ENCODE data around the gene CPHXL. TPM values are rescaled to one million over a fixed set of nuclear protein-coding genes. Genes with fewer than 3 reads are reported as not detected.

The CPHXL gene
- not detected in 2 replicates for total RNA-seq

DNA sequence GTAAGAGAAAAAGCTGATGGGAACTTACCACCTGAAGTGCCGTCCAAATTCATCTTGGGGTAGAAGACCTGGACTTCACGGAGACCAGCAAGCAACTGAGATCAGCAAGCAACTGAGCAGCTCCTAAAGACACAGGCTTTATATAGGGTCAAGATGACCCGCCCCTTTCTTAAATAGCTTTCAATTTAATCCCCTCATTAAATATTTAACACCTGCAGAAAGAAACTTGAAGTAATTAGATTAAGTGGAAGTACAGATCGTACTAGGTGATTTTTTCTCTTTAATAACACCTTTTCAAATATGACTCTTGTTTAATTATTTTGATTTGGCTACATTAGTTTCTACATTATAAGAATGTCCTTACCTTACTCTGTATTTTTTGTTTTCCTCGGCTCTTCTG is at the start of gene CPHXL:
Gene CPHXL (minus strand): TSS at position 101 of the 400 bp plus-strand sequence. CDS start 48 bp downstream, at position 53.

DNA sequence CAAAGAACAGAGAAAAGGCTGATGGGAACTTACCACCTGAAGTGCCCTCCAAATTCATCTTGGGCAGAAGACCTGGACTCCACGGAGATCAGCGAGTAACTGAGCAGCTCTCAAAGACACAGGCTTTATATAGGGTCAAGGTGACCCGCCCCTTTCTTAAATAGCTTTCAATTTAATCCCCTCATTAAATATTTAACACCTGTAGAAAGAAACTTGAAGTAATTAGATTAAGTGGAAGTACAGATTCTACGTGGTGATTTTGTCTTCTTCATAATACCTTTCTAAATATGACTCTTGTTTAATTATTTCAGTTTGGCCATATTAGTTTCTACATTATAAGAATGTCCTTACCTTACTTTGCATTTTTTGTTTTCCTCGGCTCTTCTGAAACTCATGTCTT is 24.9 kb downstream of the CPHXL start, which contains the start of gene DUXB:
Gene DUXB (minus strand): TSS at position 101 of the 400 bp plus-strand sequence. CDS start 43 bp downstream, at position 58.

DNA sequence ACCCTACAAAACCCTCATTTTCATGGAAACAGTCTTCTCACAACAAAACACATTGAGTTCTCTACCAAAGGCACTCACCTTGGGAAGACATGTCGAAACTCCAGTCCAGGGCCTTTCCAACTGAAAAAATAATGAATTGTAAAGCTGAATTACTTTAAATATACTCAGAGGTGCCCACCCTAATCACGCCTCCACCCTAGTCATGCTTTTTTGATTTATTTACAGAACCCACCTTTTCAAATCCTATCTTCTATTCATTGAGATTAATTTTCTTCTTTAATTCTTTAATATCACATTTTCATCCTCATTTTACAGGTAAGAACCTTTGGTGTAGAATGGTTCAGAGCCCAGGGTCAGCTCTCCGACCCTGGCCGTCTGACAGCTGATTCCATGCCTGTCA is 49.4 kb downstream of the CPHXL start, which contains the start of gene CPHXL2:
Gene CPHXL2 (minus strand): TSS at position 101 of the 400 bp plus-strand sequence. CDS start 10 bp downstream, at position 91.

Other genes with a start within 250 kb of the CPHXL start
- 0.18 and 1.2 TPM in 2 replicates for gene CHST6, start 231.0 kb downstream of the CPHXL start, total RNA-seq
- not detected in 2 replicates for gene CHST5, start 190.4 kb downstream of the CPHXL start, total RNA-seq
- 19.3 and 47.0 TPM in 2 replicates for gene TMEM231, start 170.2 kb downstream of the CPHXL start, total RNA-seq
- gene GABARAPL2, start 160.1 kb downstream of the CPHXL start, total RNA-seq, result 58.3 and 78.7 TPM in 2 replicates
- gene ADAT1, start 103.2 kb downstream of the CPHXL start, total RNA-seq, result 31.7 and 49.0 TPM in 2 replicates
- gene KARS1, start 78.8 kb downstream of the CPHXL start, total RNA-seq, result 206 and 225 TPM in 2 replicates
- 52.5 and 54.9 TPM in 2 replicates for gene TERF2IP, start 78.7 kb downstream of the CPHXL start, total RNA-seq
- not detected in 2 replicates for gene CPHXL2, start 49.5 kb downstream of the CPHXL start, total RNA-seq
- gene DUXB, start 25.0 kb downstream of the CPHXL start, total RNA-seq, result not detected in 2 replicates